ENCODE measurements around the gene LFNG.

The LFNG gene

GRCh38 chr7:2517678-2518507, 1.7 kb upstream of the LFNG start:
- DNase-seq (ENCODE audit: low spot score) = no peak

GRCh38 chr7:2518737-2519118, 846 bp upstream of the LFNG start:
- no peak for DNase-seq (ENCODE audit: low spot score)

- peak; percentile 37 for DNase-seq (ENCODE audit: low spot score)
Measured at GRCh38 chr7:2520131-2520760, 672 bp downstream of the LFNG start.

GRCh38 chr7:2520761-2521290, 1.3 kb downstream of the LFNG start:
- no peak for DNase-seq (ENCODE audit: low spot score)

- no peak for DNase-seq (ENCODE audit: low spot score)
Measured at GRCh38 chr7:2521341-2521745, 1.8 kb downstream of the LFNG start.

- DNase-seq (ENCODE audit: low spot score) = peak; percentile 82
Measured at GRCh38 chr7:2521952-2522591, 2.5 kb downstream of the LFNG start.

- DNase-seq (ENCODE audit: low spot score) = peak; percentile 81
Measured at GRCh38 chr7:2522780-2523433, 3.3 kb downstream of the LFNG start.

GRCh38 chr7:2523461-2523936, 3.9 kb downstream of the LFNG start:
- DNase-seq (ENCODE audit: low spot score) = peak; percentile 54

- peak; percentile 88 for DNase-seq (ENCODE audit: low spot score)
Measured at GRCh38 chr7:2523941-2524807, 4.6 kb downstream of the LFNG start.

- DNase-seq (ENCODE audit: low spot score) = no peak
Measured at GRCh38 chr7:2524808-2525657, 5.5 kb downstream of the LFNG start.

GRCh38 chr7:2525658-2526630, 6.4 kb downstream of the LFNG start:
- no peak for DNase-seq (ENCODE audit: low spot score)

GRCh38 chr7:2526659-2527504, 7.3 kb downstream of the LFNG start:
- DNase-seq (ENCODE audit: low spot score) = no peak

- peak; percentile 70 for DNase-seq (ENCODE audit: low spot score)
Measured at GRCh38 chr7:2527505-2528467, 8.2 kb downstream of the LFNG start.

GRCh38 chr7:2528481-2529095, 9.0 kb downstream of the LFNG start:
- no peak for DNase-seq (ENCODE audit: low spot score)

GRCh38 chr7:2529161-2530070, 9.8 kb downstream of the LFNG start:
- DNase-seq (ENCODE audit: low spot score) = peak; percentile 71

Data from kidney tubule cell (primary cell).